HG03095 (cell line): ENCODE results near the gene PRELID1.

Source experiments
- ATAC-seq: cut with Tn5 transposase; IDR thresholded peaks from one replicate; pipeline ENCODE4 v1.9.1; 2021; ENCODE audit warnings: moderate library complexity; ENCODE audit not compliant: unreplicated experiment

Gene PRELID1

GRCh38 chr5:177355868-177356168 is 52.2 kb downstream of the PRELID1 start:
- no peak for ATAC-seq
